GM12878 (cell line): ENCODE results near the gene NOS3. TPM values are rescaled to one million over a fixed set of nuclear protein-coding genes. Genes with fewer than 3 reads are reported as not detected.

Source experiments
- ATAC-seq: fragments of 200-7000 bp; cut with Tn5 transposase; 3 replicates; pipeline ENCODE4 v1.9.1; 2020; ENCODE audit warnings: mild to moderate bottlenecking, moderate library complexity
- BruUV-seq: library from RNA; stranded (reverse); fragments of 400-500 nt; replicated peaks from 2 replicates; lab custom pipeline; 2021; lab: Mats Ljungman, UMichigan
- CTCF ChIA-PET: fragments of 300-600 bp; sonication (Branson Sonifier 250); formaldehyde crosslinking; extraction: SDS; loops from one replicate; lab custom pipeline; 2021; ENCODE audit warnings: inconsistent platforms; lab: Yijun Ruan, JAX
- POLR2A ChIA-PET: fragments of 350-600 bp; formaldehyde crosslinking; extraction: SDS; loops from one replicate; lab custom pipeline; 2021; ENCODE audit warnings: inconsistent platforms; lab: Charles Lee
- RAD21 ChIA-PET: fragments of 300-600 bp; sonication (Branson Sonifier 250); formaldehyde crosslinking; loops from one replicate; lab custom pipeline; 2023; ENCODE audit warnings: antibody characterized with exemption; ENCODE audit not compliant: unreplicated experiment; lab: Charles Lee
- SMC1A ChIA-PET: fragments of 300-600 bp; sonication (Branson Sonifier 250); formaldehyde crosslinking; loops from one replicate; lab custom pipeline; 2023; ENCODE audit not compliant: unreplicated experiment, uncharacterized antibody; lab: Charles Lee
- DNase-seq: peaks from one replicate; pipeline ENCODE4 v3.0.0-alpha.2; 2011; ENCODE audit warnings: low read depth, low spot score
- FAIRE-seq: peaks from 3 replicates; lab custom pipeline; 2011; peaks lifted over from hg19 to GRCh38; lab: Jason Lieb, UNC
- H2AFZ ChIP-seq: 2 replicates; pipeline ENCODE4 v1.6.0; 2011; ENCODE audit warnings: low read depth, low read length, control low read depth; ENCODE audit not compliant: control insufficient read depth
- H3K27ac ChIP-seq: 2 replicates; pipeline ENCODE4 v1.5.1; 2011; ENCODE audit warnings: control low read depth; ENCODE audit not compliant: control insufficient read depth, insufficient read depth
- H3K27me3 ChIP-seq, 2 experiments: replicated peaks in 1 of 2; 2 replicates each; pipeline versions ENCODE4 v1.6.0 to v1.6.1; 2011; ENCODE audit warnings: low read length in 1 of 2; ENCODE audit not compliant: control insufficient read depth in 2 of 2, insufficient read depth in 2 of 2
- H3K36me3 ChIP-seq, 2 experiments: 2 replicates each; pipeline ENCODE4 v1.5.1; 2011; ENCODE audit warnings: low read length in 1 of 2; ENCODE audit not compliant: control insufficient read depth in 2 of 2, insufficient read depth in 2 of 2
- H3K4me1 ChIP-seq: 2 replicates; pipeline ENCODE4 v1.6.1; 2011; ENCODE audit warnings: mild to moderate bottlenecking, low read length, moderate library complexity, mixed read lengths; ENCODE audit not compliant: control insufficient read depth, insufficient read depth
- H3K4me2 ChIP-seq: 2 replicates; pipeline ENCODE4 v1.6.0; 2011; ENCODE audit warnings: control low read depth; ENCODE audit not compliant: control insufficient read depth, insufficient read depth
- H3K4me3 ChIP-seq: fragments of 200-600 bp; sonication (generic); 2 replicates; pipeline ENCODE4 v1.5.1; 2016
- H3K79me2 ChIP-seq: 2 replicates; pipeline ENCODE4 v1.6.0; 2011; ENCODE audit warnings: low read length; ENCODE audit not compliant: control insufficient read depth, insufficient read depth
- H3K9ac ChIP-seq: 2 replicates; pipeline ENCODE4 v1.8.0; 2011; ENCODE audit warnings: low read length, control low read depth, mixed read lengths; ENCODE audit not compliant: control insufficient read depth, insufficient read depth
- H3K9me3 ChIP-seq: replicated peaks from 3 replicates; pipeline ENCODE4 v1.5.1; 2011; ENCODE audit warnings: mild to moderate bottlenecking, low read length; ENCODE audit not compliant: control insufficient read depth, insufficient read depth
- H4K20me1 ChIP-seq: 2 replicates; pipeline ENCODE4 v1.6.0; 2011; ENCODE audit not compliant: control insufficient read depth, insufficient read depth
- BMI1 ChIP-seq: fragments of 450-650 bp; IDR thresholded peaks from 2 replicates; pipeline ENCODE4 v1.6.1; 2016; ENCODE audit warnings: mild to moderate bottlenecking, moderate library complexity, borderline replicate concordance
- CHD1 ChIP-seq: IDR thresholded peaks from 2 replicates; pipeline ENCODE4 v1.6.1; 2012; ENCODE audit warnings: low read depth, low read length, improper control_type of control experiment
- HDAC6 ChIP-seq: fragments of 200-600 bp; sonication (generic); IDR thresholded peaks from one replicate; pipeline ENCODE4 v1.8.0; 2017; ENCODE audit warnings: antibody characterized with exemption; ENCODE audit not compliant: unreplicated experiment
- RFX5 ChIP-seq: IDR thresholded peaks from 2 replicates; pipeline ENCODE4 v1.6.1; 2011; ENCODE audit warnings: low read depth, low read length, improper control_type of control experiment
- TCF12 ChIP-seq: IDR thresholded peaks from 2 replicates; pipeline ENCODE4 v1.6.1; 2011; ENCODE audit warnings: low read depth, mild to moderate bottlenecking, low read length
- ZNF622 ChIP-seq: fragments of 450-650 bp; IDR thresholded peaks from 2 replicates; pipeline ENCODE4 v1.6.1; 2017; ENCODE audit warnings: mild to moderate bottlenecking, inconsistent platforms
- WGBS: methylation state at CpG from one replicate; pipeline ENCODE4 v1.1.6; 2016; ENCODE audit warnings: low lambda C conversion rate; ENCODE audit not compliant: insufficient replicate concordance, insufficient coverage; ENCODE audit errors: missing lambda C conversion rate; 5-methylcytosine and 5-hydroxymethylcytosine counted together
- in situ Hi-C: fragments of 300-500 bp; cut with MboI; formaldehyde crosslinking; loops from 9 replicates; pipeline ENCODE4 v1.14.3; 2018; ENCODE audit warnings: mixed read lengths
- intact Hi-C: fragments of 100-400 bp; cut with micrococcal nuclease; formaldehyde crosslinking; loops from one replicate; pipeline ENCODE4 v1.14.2; 2022; ENCODE audit not compliant: unreplicated experiment
- polyA plus RNA-seq, 11 experiments: library from polyadenylated mRNA; depleted of rRNA in 4 of 11; unstranded in 6 of 11; stranded (reverse) in 5 of 11; fragments of >200 nt; fragmentation: Nextera tagmentation in 4 of 11; fragmentation: Illumina TruSeq in 1 of 11; extraction: Ambion mirVana in 4 of 11; extraction: Trizol in 1 of 11; gene quantifications; 1 replicate in 1 of 11; 2 replicates in 10 of 11; pipeline versions ENCODE4 v1.2.1 to v1.2.3, GENCODE V29; 2011 to 2016; ENCODE audit warnings: inconsistent platforms in 2 of 11, missing spikeins in 2 of 11, low read depth in 1 of 11
- total RNA-seq, 4 experiments: library from RNA; depleted of rRNA in 3 of 4; stranded (reverse); fragments of >200 nt in 3 of 4; fragmentation: Illumina TruSeq in 1 of 4; extraction: Trizol in 1 of 4; gene quantifications; 2 replicates each; pipeline versions ENCODE4 v1.2.1 to v1.2.3, GENCODE V29; 2013 to 2021

Gene NOS3
- total and polyA plus RNA-seq, 10 of the 15 experiments (the other 5 are each of a cell fraction or from before 2014, with no cell fraction given): 0.06 to 0.92 (median 0.30) TPM; not detected in 3

DNA sequence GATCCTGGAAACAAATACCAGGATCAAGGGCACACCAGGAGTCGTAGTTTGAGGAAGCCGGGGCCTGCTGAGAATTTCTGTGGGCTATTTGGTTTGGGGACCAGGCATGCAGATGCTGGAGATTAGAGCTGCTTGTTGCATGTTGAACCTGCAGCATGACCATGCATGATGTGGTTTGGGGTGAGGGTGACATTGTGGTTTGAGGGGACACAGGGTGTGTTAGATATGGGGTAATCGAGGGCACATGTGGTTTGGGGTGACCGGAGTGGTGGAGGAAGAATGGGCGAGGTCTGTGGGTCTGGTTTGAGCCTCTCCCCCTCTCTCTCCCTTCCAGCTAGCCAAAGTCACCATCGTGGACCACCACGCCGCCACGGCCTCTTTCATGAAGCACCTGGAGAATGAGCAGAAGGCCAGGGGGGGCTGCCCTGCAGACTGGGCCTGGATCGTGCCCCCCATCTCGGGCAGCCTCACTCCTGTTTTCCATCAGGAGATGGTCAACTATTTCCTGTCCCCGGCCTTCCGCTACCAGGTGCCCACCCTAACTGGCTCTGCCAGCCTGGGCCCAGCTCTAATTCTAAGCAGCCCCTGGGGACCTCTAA, 10.2 kb downstream of the NOS3 start:
- no peak overlapping the region for H3K27ac ChIP-seq
- intact Hi-C loops: no loop called here
- CTCF ChIA-PET: no interaction called here
- POLR2A ChIA-PET: no interaction called here
- H3K36me3 ChIP-seq: no peaks in the 10 kb centered on the region
- H3K4me3 ChIP-seq: no peak overlapping the region
- H2AFZ ChIP-seq: no peak overlapping the region
- H3K9me3 ChIP-seq: no peaks in the 10 kb centered on the region
- no peaks in the 10 kb centered on the region for H4K20me1 ChIP-seq
- RAD21 ChIA-PET: no interaction called here
- no peak overlapping the region for H3K4me2 ChIP-seq
- no peaks in the 10 kb centered on the region for H3K79me2 ChIP-seq
- H3K4me1 ChIP-seq: no peaks in the 10 kb centered on the region
- no peak for TF ChIP-seq HDAC6
- TF ChIP-seq, all 136 proteins: peak for 0
- FAIRE-seq (no peak), ATAC-seq (no peak), DNase-seq (no peak)
- no TSS peak for BruUV-seq
- Histone ChIP-seq H3K27me3 (no peaks in the 10 kb centered on the region), H3K9ac (no peak overlapping the region)
- in situ Hi-C loops: no loop called here
- 27% methylated on average over 13 of the region's 13 CpGs for WGBS
- SMC1A ChIA-PET: no interaction called here

- in situ Hi-C loops: no loop called here
- no peak for FAIRE-seq
These were observed 10.7 kb downstream of the NOS3 start for GRCh38 chr7:151001546-151001945.

More at GRCh38 chr7:151001546-151001945, 10.7 kb downstream of the NOS3 start:
- CTCF ChIA-PET: no interaction called here
- Histone ChIP-seq H4K20me1 (no peaks in the 10 kb centered on the region), H3K27me3 (no peaks in the 10 kb centered on the region), H3K79me2 (no peaks in the 10 kb centered on the region), H3K4me2 (no peak overlapping the region), H3K9ac (no peak overlapping the region), H3K4me1 (no peaks in the 10 kb centered on the region), H3K36me3 (no peaks in the 10 kb centered on the region), H3K4me3 (no peak overlapping the region), H3K27ac (no peak overlapping the region), H3K9me3 (no peaks in the 10 kb centered on the region), H2AFZ (no peak overlapping the region)
- DNase-seq (no peak), ATAC-seq (no peak)
- no peak for TF ChIP-seq TCF12
- no peak for TF ChIP-seq RFX5
- TF ChIP-seq ZNF622: no peak
- no peak for TF ChIP-seq CHD1
- TF ChIP-seq BMI1: no peak
- SMC1A ChIA-PET: no interaction called here
- RAD21 ChIA-PET: no interaction called here
- WGBS: 77% methylated on average over 16 of the region's 16 CpGs
- no TSS peak for BruUV-seq
- POLR2A ChIA-PET: no interaction called here
- intact Hi-C loops: no loop called here
